ENCODE measurements around the gene ZNF335.

ZNF335 gene

DNA sequence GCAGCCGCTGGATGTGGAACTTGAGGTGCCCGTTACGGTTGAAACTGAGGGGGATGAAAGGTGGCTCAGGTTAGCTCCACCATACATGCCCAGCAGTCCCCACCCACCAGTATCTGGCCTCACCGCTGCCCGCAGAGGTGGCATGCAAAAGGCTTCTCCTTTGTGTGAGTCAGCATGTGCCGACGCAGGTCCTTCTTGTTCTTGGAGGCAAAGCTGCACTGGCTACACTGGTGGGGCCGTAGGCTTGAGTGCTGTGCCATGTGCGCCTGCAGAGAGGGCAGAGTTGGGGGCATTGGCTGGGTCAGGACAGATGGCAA is 21.7 kb downstream of the ZNF335 start:
- no peak for DNase-seq

DNA sequence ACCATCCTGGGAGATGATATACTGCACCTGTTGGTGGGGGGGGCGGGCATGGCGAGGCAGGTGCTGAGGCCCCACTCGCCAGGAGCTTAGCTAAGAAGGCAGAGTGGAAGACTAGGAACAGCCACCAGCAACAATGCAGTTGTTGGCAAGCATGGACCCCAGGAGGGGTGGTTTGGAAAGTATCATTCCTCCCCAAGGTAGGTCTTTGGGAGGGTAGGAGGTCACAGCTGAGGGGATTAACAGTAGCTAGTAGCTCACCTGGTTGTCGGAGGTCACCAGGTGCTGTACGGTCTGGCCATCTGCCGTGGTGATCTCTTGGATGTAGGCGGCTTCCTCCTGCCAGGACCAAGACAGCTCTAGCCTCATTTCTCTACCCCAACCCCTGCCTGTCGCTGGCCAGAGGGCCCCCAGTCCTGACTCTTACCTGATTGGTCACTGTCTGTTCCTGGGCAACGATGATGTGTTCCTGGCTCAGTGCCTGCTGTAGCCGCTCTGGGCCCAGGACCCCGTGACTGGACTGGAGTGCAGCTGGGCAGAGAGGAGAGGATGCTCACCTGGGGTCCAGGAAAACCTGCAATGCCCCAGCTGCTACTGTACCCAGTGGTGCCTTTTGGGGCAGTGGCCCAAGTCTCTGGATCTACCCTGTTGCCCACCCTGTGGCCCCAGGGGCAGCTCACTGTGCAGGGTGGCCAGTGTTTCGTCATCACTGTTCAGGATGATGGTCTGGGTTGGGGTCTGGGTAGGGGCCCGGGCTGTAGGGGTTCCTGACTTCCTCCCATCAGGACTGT is 22.3 kb downstream of the ZNF335 start:
- no peak for DNase-seq

DNA sequence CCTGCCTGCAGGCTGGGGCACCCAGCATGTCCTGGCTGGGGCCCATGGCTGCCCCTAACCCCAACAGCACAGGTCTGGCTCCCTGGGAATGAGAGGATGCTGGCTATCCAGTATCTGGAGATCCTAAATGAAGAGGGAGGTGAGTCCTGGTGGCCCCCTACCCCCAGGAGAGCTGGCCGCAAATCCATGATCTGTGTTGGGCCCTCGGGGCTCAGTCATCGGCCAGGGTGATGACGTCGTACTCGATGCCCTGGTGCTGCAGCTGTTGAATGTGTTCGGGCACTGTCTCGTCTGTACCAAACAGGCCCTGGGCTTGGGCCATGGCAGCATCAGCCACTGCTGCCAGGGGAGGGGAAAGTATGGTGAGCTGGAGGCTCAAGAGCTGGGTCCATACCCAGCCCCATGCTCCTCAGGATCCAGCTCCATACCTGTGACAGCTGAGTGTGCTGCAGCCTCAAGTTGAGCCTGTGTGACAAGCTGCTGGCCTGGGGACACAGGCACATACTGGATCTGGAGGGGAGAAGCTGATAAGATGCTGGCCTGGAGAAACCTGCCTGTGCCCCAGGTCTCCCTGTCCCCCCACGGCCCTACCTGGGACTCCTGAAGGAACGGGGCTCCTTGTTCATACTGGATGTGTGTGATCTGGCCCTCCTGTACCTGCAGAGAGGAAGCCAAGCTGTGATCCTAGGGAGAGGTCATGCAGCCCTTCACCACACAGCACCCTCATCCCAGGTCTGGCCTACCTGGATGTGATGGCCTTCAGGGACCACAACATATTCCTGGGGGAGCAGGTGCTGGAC is 23.1 kb downstream of the ZNF335 start:
- no peak for DNase-seq

DNA sequence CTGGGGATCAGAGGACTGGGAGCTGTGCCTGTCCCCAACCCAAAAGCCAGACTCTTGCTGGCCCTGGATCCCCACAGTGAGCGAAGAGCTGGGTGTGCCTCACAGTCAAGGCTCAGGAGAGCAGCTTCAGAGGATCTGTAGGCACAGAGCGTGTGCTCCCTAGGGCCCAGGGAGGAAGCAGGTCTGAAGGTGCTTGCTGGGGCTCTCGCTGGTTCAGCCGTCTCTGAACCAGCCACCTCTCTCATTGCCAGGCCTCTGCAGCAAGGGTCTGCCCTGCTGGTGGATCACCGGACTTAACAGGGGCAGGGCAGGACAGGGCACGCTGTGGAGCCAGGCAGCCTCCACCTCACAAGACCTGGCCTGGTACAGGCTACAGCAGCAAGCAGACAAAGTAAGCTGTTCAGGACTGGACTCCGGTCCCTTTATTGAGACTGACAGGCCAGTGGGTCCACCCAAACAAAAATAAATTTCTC is 23.7 kb downstream of the ZNF335 start:
- no peak for DNase-seq

DNA sequence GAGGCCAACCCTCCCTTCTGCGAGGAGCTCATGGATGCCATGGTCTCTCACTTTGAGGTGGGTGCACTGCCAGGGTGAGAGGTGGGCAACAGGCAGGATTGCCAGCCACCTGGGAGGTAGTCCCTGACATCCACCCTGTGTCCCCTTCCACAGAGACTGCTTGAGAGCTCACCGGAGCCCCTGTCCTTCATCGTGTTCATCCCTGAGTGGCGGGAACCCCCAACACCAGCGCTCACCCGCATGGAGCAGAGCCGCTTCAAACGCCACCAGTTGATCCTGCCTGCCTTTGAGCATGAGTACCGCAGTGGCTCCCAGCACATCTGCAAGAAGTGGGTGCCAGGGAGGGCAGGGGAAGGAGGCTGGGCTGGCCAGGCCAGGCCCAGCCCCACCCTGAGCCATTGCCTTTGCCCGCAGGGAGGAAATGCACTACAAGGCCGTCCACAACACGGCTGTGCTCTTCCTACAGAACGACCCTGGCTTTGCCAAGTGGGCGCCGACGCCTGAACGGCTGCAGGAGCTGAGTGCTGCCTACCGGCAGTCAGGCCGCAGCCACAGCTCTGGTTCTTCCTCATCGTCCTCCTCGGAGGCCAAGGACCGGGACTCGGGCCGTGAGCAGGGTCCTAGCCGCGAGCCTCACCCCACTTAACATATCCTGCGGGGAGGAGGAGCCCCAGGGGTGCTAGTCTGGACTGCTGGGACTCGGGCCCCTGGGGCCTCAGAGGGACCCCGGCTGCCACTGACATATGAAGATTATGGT is 24.7 kb downstream of the ZNF335 start:
- DNase-seq: no peak

DNA sequence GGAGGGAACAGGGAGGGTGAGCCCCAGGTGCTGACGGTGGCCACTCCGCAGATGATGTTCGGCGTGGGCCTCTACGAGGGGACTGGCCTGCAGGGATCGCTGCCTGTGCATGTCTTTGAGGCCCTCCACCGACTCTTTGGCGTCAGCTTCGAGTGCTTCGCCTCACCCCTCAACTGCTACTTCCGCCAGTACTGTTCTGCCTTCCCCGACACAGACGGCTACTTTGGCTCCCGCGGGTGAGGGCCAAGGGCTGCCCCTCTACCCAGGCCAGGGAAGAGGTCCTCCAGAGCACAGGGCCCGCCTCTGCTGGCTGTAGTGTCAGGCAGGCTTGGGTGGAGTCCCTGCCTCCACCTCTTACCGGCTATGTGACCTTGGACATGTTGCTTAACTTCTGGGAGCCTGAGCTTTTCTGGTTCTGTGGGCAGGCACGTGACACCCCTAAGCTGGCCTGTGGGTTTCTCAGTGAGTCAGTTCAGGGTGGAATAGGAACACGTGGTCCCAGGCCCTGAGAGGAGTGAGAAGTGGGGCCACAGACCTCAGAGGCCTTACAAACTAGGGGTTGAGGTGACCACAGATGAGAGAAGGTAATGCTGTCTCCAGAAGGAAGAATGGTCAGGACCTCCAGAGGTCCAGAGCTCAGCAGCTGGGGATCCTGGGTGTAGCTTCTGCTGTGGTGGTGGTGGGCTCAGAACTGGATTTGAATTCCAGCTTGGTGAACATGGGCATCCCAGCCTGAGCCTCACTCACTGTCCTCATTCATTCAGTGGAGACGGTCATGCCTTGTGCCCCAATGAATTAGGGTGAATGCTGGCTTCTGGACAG is 25.6 kb downstream of the ZNF335 start:
- peak; percentile 20 for DNase-seq

DNA sequence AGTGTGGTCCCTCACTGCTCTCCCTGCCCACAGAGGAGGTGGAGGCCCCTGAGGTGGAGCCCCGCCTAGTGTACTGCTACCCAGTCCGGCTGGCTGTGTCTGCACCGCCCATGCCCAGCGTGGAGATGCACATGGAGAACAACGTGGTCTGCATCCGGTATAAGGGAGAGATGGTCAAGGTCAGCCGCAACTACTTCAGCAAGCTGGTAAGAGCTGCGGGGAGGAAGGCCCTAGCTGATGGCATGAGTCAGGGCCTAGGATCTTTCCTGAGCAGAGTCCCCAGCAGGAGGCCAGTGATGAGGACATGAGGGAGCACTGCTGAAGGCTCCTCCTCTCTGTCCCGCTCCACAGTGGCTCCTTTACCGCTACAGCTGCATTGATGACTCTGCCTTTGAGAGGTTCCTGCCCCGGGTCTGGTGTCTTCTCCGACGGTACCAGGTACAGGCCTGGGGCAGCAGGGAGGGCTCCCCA is 26.3 kb downstream of the ZNF335 start:
- no peak for DNase-seq

DNA sequence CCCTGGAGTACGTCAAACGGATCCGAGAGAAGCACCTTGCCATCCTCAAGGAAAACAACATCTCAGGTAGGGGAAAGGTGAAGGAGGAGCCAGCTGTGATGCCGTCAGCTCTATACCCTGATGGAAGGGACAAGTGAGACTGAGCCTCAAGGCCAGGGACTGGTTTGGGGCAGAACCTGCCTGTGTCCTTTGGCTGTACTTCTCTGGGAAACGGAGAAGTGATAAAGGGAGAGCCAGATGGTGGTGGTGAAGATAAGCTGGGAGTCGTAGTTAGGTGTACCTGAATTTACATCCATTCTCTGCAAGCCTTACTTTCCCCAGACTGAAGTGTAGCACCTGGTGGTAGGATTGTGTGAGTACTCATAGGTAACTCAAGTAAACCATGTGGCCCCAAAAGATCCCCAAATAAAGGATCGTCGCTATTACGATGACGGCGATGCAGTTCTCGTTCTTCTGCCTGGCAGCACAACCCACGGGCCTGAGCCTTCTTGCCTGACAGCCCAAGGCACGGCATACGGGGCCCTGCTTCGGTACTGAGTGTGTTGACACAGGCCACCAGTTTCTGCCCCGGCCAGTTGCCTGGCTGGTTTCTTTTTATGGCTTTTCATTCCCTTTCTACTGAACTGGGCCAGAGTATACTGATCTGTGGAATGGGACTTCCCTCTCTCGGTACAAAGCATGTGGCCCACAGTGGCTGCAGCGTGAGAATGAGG is 26.9 kb downstream of the ZNF335 start:
- DNase-seq: no peak

DNA sequence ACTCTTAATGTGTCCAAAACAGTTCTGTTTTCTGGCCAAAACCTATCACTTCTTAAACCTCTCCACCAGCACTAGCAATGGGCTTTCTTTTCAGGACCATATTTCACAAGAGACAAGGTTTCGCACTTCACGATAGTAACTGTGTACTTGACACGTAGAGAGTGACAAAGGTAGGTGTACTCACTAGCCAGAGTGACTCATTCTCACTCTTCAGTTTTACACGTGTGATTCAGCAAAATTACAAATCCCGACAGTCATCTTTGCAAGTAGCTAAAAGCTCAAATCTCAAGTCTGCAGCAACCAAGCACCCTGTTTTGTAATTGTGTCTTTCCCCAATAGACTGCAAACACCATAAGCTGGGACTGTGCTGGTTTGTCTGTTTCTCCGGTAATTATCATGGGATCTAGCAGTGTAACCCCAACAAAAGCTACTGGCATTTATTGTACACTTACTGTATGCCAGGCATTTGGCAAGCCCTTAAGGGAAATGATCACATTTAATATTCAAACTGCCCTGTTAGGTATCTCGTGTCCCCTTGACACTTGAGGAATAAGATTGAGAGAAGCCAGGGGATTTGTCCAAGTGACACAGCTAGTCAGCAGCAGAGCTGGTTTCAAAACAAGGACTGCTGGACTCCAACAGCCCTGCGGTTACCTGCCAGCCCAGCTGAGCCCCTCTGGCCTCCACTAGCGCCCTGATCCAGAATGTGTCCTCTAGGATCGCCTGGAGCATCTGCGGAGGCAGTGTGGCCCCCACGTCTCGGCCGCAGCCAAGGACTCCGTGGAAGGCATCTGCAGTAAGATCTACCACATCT is 27.6 kb downstream of the ZNF335 start:
- DNase-seq: no peak

DNA sequence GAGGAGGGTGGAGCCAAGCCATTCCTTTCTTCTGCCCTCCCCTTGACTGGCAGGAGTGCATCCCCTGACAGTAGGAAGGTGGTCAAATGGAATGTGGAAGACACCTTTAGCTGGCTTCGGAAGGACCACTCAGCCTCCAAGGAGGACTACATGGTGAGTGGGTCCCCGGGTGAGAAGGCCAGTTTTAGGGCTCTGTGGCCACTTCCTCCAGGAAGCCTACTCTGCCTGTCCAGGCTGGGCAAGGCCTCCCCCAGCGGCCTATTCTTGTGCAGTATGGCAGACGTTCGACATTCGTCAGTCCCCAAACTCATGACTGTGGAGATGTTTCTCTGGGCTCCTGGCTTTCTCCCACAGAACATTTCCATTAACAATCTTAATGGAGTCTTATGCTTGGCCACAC is 28.4 kb downstream of the ZNF335 start:
- DNase-seq: no peak

DNA sequence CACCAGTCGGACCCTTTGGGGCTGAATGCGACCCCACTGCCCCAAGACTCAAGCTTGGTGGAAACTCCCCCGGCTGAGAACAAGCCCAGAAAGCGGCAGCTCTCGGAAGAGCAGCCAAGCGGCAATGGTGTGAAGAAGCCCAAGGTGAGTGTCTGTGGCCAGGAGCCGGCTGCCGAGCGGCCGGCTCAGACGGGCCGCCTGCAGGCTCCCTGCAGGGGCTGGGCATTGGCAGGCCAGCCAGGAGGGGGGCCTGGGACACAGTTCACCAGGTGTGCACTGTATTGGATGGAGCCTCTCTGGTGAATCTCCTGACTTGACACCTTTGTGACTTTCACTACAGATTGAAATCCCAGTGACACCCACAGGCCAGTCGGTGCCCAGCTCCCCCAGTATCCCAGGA is 31.5 kb downstream of the ZNF335 start:
- DNase-seq: no peak

DNA sequence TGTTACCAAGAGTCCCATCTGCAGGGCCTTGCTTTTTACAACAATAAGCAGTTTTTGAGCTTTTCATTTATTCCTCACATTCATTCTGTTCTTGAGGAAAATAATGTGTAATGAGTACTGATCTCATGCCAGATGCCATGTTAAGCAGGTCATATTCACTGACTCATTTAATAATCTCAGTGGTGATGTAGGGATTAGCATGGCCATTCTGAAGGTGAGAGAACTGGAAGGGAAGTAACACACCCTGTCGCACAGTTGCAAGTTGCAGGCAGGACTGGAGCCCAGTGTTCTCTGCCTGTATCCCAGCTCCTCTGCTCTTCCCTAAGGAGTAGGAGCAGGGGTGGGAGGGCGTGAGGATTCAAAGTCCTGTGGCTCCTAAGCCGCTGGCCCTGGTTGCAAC is 31.9 kb downstream of the ZNF335 start:
- DNase-seq: no peak

DNA sequence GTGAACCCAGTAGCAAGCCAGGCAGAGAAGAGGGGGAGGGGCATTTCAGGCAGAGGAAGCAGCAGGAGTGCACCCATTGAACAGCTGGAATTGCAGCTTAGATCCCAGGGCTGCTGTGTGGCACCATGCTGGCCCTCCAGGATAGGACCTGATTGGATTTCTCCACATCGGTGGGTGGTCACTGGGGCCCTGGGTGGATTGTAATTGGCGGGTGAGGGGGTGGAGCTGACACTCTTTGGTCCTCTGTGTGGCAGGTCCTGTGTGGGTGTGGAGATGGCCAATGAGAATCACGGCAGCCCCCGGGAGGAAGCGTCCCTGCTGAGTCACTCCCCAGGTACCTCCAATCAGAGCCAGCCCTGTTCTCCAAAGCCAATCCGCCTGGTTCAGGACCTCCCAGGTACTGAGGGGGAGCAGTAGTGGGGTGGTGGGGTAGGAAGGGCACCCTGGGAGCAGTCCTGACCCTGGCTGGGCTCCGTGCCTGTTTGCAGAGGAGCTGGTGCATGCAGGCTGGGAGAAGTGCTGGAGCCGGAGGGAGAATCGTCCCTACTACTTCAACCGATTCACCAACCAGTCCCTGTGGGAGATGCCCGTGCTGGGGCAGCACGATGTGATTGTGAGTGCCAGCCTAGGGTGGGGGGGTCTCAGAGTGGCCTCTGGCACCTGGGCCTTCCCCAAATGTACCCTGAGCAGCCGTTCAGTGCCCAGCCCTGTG is 33.1 kb downstream of the ZNF335 start:
- DNase-seq: no peak

DNA sequence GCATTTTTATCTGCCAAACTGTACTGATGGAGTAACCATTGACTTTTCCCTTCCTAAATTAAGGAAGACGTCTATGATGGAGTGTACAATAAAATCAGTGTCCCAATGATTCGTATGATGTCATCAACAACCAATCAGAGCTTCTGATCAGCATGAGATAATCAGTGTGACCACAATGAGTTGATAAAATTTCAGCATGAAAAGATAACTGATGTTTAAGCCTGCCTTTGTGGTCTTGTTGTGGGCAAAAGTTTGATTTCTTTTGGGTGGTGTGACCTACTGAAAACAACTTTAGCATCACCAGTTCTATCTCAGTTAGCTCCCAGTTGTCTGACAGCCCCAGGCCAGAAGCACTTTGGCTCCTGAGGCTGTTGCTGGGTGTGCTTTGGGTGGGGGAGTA is 34.2 kb downstream of the ZNF335 start:
- no peak for DNase-seq

DNA sequence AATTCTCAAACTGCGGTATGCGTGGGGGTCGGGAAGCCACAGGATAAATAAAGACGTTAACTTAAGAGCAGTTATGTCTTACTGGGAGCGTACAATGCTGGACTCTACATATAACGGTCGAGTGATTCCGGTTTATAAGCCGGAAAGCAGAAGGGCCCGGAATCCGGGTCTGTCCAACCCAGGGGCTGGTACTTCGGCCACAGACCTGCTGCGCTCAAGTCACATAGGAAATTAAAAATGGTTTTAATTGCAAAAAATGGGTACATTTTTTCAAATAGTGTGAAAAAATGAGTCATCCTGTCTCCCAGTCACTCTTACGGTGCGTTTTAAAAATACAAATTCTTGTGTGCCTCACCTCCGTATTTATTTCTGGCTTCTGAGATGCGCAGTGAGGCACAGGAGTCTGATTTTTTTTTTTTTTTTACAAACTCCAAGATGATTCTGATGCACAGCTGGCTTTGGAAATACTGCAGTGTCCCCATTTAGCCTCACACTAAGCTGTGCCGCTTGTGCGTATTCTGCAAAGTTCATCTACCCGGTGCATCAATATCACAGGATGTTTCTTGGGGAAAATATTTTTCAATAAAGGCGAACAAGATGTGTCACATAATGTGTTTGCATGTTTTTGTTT is 36.5 kb downstream of the ZNF335 start:
- no peak for DNase-seq

DNA sequence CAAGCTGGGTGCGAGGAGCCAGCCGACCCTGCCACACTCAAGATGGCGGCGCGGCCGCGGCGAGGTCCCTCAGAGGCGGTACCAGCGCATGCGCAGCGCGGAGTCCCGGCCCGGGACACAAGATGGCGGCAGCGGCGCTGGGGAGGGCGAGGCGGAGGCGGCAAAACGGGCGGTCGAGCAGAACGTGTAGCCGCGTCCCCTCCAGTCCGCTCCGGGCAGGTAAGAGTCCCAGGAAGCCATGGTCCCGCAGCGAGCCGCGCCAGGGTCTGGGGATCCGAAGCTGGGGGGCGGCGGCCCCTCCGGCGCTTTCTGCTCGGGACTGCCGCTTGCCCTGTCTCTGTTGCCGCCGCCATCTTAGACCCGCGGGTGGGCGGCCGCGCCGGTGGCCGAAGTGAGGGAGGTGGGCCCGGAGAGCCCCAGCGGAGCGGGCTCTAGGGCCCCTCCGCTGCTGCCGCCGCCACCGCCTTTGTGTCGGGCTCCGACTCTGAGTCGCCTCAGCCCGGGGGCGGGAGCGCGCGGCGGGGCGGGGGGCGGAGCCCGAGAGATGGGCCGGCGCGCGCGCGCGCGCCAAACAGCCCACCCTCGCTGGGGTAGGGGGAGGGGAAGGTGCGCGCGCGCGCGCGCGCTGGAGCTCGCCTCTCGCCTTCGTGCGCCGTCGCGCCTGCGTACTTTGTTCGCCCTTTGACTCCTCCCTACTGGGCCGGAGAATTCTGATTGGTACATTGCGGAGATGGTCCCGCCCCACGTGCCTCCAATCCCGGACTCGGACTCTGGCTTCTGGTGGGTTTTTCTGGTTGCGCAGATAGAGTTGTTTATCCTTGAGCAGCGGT is 37.2 kb downstream of the ZNF335 start, which contains the start of gene PCIF1:
PCIF1 (plus strand) TSS at position 98 of the 830 bp plus-strand sequence. CDS start 4,317 bp downstream, outside the sequence.
- peak; percentile 98 for DNase-seq

DNA sequence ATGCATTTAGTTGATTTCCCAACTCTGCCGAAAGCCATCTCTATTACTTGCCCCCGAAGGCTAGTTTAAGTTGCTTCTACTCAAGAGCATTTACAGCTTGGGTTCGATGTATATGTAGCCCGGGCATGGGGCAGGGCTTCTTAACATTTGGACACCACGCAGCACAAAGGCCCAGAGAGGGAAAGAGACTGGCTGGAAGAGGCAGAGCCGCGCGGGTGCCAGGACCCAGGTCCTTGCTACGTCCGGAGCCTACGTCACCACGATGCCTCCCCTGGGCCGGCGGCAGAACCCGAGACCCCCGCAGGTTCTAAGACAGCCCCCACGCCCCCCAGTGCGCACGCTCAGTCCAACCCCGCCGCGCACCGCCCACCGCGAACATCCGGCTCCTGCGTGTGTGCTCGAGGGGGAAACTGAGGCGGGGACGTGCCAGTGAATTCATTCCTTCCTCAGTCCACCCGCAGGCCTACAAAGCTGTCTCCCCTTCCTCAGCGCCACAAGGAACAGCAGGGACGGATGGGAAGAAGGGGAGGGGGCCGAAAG is 37.9 kb downstream of the ZNF335 start:
- DNase-seq: no peak

DNA sequence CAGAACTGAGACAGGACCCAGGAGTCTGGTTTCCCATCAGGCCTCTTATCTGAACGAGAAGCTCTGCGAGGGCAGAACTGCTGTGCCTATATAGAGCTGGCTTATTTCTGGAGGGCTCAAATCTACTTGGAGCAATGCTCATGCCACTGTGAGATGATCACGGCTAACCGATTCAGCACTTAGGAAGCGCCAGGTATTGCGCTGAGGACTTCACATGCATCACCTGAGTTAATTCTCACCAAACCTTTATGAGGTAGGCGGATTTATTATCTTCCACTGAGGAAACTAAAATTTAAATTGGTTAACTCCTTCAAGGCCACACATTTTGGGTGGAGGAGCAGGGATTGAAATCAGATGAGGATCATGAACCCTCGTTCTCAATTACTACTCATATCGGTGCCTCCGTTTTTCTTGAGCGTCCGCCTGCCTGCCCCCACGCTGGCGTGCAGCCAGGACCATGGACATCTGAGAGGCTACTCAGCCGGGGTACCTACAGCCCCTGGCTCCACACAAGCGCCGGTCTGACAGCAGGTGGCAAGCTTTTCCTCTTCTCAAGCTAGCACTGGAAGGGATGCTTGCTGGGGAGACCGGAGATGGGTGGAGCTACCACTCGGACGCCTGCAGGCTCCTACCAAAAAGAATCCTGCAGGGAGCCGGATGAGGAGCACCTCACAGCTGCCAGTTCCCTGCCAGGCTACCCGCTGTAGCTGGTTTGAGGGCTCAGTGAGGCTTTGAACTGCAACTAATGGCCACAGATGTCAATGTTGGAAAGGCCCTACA is 38.5 kb downstream of the ZNF335 start:
- peak; percentile 50 for DNase-seq
